Endodermal cell (in vitro differentiated cells): Measurements from ENCODE around the gene KIN. TPM values are rescaled to one million over a fixed set of nuclear protein-coding genes. Genes with fewer than 3 reads are reported as not detected.

ENCODE experiments used
- DNase-seq: peaks from one replicate; pipeline ENCODE4 v3.0.0-alpha.2; 2017
- H3K27ac ChIP-seq: 2 replicates; pipeline ENCODE4 v1.5.1; 2013; ENCODE audit warnings: mild to moderate bottlenecking, low read depth, low read length, moderate library complexity
- H3K27me3 ChIP-seq: 2 replicates; pipeline ENCODE4 v1.6.1; 2013; ENCODE audit warnings: mild to moderate bottlenecking, low read length, moderate library complexity; ENCODE audit not compliant: insufficient read depth, control insufficient read depth, poor library complexity, severe bottlenecking
- H3K36me3 ChIP-seq: 2 replicates; pipeline ENCODE4 v1.7.0; 2013; ENCODE audit warnings: mild to moderate bottlenecking, low read length, moderate library complexity; ENCODE audit not compliant: control insufficient read depth, insufficient read depth
- H3K4me1 ChIP-seq: one replicate; pipeline ENCODE4 v1.7.0; 2013; ENCODE audit warnings: low read length; ENCODE audit not compliant: control insufficient read depth, insufficient read depth
- H3K4me3 ChIP-seq: 2 replicates; pipeline ENCODE4 v1.5.1; 2013; ENCODE audit warnings: mild to moderate bottlenecking, low read length, moderate library complexity
- H3K9ac ChIP-seq: 2 replicates; pipeline ENCODE4 v1.6.1; 2013; ENCODE audit warnings: mild to moderate bottlenecking, low read length, moderate library complexity; ENCODE audit not compliant: poor library complexity, severe bottlenecking; ENCODE audit errors: extremely low read depth
- H3K9me3 ChIP-seq: 2 replicates; pipeline ENCODE4 v1.6.1; 2013; ENCODE audit warnings: mild to moderate bottlenecking, low read length, moderate library complexity; ENCODE audit not compliant: control insufficient read depth
- H3K27ac Mint-ChIP-seq: 2 replicates; pipeline ENCODE4 v1.8.0; 2020; ENCODE audit warnings: mixed read lengths
- H3K27me3 Mint-ChIP-seq: 2 replicates; pipeline ENCODE4 v1.8.0; 2021; ENCODE audit warnings: mild to moderate bottlenecking, mixed read lengths; ENCODE audit not compliant: insufficient read depth
- H3K36me3 Mint-ChIP-seq: 2 replicates; pipeline ENCODE4 v1.8.0; 2020; ENCODE audit warnings: low read depth, mixed read lengths
- H3K4me1 Mint-ChIP-seq: 2 replicates; pipeline ENCODE4 v1.8.0; 2020; ENCODE audit warnings: mixed read lengths
- H3K4me3 Mint-ChIP-seq: 2 replicates; pipeline ENCODE4 v1.8.0; 2020; ENCODE audit warnings: mild to moderate bottlenecking, moderate library complexity, mixed read lengths
- H3K9me3 Mint-ChIP-seq: 2 replicates; pipeline ENCODE4 v1.8.0; 2020; ENCODE audit warnings: mild to moderate bottlenecking, mixed read lengths
- WGBS, 2 experiments: methylation state at CpG; one replicate each; pipeline versions ENCODE4 v1.1.5 to v1.1.7; 2013; ENCODE audit warnings: missing lambda C conversion rate in 2 of 2, mixed read lengths in 1 of 2; ENCODE audit not compliant: insufficient coverage in 1 of 2, insufficient read length in 1 of 2; 5-methylcytosine and 5-hydroxymethylcytosine counted together
- total RNA-seq, 2 donors: library from RNA; stranded (reverse); fragmentation: NEBNext Ultra II Directional in 1 of 2; extraction: Animal tissue kit (Norgen Biotek cat#: 25700) in 1 of 2; gene quantifications; 2 replicates in 1 of 2; 3 replicates in 1 of 2; pipeline ENCODE4 v1.2.1, GENCODE V29; 2021
- TF ChIP-seq, protein P1 (sequence below): fragments of 200-600 bp; sonication (generic); conservative IDR thresholded peaks from 2 replicates; pipeline ENCODE4 v1.5.0; 2021; ENCODE audit warnings: antibody characterized with exemption, mild to moderate bottlenecking

The KIN gene
- total RNA-seq, 2 donors from 2014 or later: 17.9 TPM

DNA sequence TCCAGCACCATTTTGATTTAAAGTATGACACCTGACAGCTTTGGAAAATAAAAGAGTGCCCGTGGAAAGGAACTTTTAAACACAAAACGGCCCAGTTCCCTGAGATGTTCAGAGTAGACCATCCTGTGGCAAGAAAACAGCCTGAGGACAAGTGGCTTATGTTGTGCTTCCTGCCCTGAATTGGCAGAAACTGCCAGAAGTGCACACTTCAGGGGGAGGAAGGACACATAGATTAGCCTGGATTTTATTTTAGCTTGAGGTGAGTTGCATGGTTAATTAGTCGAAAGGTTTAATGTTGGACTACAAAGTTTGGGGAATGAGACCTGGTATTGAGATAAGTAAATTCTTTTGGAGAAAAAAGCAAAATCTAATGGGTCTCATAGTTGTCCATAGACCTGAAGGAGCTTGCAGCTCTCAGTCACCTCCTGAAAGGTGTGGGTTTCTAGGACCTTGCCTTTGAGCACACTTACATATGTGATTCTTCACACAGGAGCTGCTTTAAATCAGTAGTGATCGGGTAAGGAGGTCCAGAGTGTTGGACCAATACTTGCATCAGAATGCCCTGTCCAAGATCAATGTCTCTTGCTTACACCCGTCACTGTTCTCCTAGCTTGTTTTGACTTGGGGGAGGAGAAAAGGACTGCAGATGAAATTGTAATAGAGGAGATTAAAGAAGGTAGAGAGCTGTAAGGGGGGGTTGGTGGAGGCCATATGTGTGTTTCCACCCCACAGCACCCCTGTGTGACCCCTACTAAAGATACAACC lies 79.8 kb downstream of the KIN start:
- H3K9ac ChIP-seq: no peak overlapping the region
- no peaks in the 10 kb centered on the region for H3K36me3 Mint-ChIP-seq
- no peak overlapping the region for H3K27ac ChIP-seq
- 89 to 97% methylated on average over 4 to 5 of the region's 5 CpGs for WGBS, 2 experiments
- peaks cover 2% of the 10 kb centered on the region for H3K27me3 Mint-ChIP-seq
- H3K4me1 ChIP-seq: no peaks in the 10 kb centered on the region
- H3K27ac Mint-ChIP-seq: no peak overlapping the region
- no peaks in the 10 kb centered on the region for H3K9me3 Mint-ChIP-seq
- H3K4me3 Mint-ChIP-seq: no peak overlapping the region
- H3K4me3 ChIP-seq: no peak overlapping the region
- H3K36me3 ChIP-seq: no peaks in the 10 kb centered on the region
- TF ChIP-seq, protein P1, sequence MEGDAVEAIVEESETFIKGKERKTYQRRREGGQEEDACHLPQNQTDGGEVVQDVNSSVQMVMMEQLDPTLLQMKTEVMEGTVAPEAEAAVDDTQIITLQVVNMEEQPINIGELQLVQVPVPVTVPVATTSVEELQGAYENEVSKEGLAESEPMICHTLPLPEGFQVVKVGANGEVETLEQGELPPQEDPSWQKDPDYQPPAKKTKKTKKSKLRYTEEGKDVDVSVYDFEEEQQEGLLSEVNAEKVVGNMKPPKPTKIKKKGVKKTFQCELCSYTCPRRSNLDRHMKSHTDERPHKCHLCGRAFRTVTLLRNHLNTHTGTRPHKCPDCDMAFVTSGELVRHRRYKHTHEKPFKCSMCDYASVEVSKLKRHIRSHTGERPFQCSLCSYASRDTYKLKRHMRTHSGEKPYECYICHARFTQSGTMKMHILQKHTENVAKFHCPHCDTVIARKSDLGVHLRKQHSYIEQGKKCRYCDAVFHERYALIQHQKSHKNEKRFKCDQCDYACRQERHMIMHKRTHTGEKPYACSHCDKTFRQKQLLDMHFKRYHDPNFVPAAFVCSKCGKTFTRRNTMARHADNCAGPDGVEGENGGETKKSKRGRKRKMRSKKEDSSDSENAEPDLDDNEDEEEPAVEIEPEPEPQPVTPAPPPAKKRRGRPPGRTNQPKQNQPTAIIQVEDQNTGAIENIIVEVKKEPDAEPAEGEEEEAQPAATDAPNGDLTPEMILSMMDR: no peak
- H3K4me1 Mint-ChIP-seq: no peaks in the 10 kb centered on the region
- no peak for DNase-seq
- H3K9me3 ChIP-seq: no peaks in the 10 kb centered on the region
- H3K27me3 ChIP-seq: no peaks in the 10 kb centered on the region

DNA sequence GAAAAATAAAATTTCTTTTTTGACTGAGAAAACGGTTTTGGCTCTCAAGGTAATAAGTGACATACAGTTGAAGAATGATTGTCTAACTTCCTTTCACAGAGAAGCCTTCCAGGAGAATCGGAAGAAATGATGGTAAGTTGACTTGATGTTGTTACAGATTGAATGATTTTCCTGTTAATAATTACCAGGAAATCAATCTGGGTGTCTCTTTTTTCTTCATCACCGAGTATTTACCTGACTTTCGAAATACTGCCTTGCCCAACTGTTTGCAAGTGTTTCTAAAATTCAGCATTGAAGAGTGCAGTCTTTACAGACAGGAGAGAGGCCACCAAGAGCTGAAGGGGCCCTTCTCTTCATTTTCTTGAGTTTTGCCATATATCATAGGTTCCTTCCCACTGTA lies 80.7 kb downstream of the KIN start:
- H3K27me3 ChIP-seq: no peaks in the 10 kb centered on the region
- 88% methylated on average over 4 of the region's 4 CpGs for WGBS, 2 experiments
- no peak overlapping the region for H3K27ac ChIP-seq

DNA sequence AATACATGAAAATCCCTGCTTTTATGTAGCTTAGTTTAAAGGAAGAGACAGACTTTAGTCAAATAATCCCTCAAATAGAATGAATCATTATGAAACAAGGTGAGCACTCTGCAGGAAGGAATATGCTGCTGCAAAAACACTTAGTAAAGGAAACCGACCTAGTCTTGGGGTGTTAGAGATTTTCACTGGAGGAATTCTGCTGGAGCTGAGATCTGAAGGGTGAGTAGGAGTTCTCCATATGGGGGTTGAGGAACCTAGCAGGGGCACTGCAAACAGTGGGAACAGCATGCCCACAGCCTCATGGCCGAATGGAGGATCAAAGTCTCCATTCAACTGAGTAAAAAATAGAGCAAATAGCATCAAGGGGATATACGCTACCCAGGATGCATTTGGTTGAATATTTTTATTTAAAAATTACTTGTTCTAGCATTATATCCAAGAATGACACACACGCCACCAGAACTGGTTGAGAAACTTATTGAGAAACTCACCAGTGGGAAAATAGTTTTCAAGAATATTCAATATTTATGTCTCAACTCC lies 81.2 kb downstream of the KIN start:
- Histone ChIP-seq H3K27ac (no peak overlapping the region), H3K9ac (no peak overlapping the region), H3K4me1 (no peaks in the 10 kb centered on the region), H3K36me3 (no peaks in the 10 kb centered on the region), H3K4me3 (no peak overlapping the region), H3K27me3 (no peaks in the 10 kb centered on the region), H3K9me3 (no peaks in the 10 kb centered on the region)
- Mint-ChIP-seq H3K4me3 (no peak overlapping the region), H3K27me3 (peaks cover 2% of the 10 kb centered on the region), H3K27ac (no peak overlapping the region), H3K4me1 (no peaks in the 10 kb centered on the region), H3K36me3 (no peaks in the 10 kb centered on the region), H3K9me3 (no peaks in the 10 kb centered on the region)
- DNase-seq: no peak
- TF ChIP-seq, protein P1: no peak
- WGBS, 2 experiments: 80 to 84% methylated on average over 1 to 4 of the region's 4 CpGs

More for the DNA sequence above, 80.7 kb downstream of the KIN start:
- no peaks in the 10 kb centered on the region for H3K36me3 Mint-ChIP-seq
- H3K9ac ChIP-seq: no peak overlapping the region
- no peaks in the 10 kb centered on the region for H3K9me3 Mint-ChIP-seq
- H3K4me3 Mint-ChIP-seq: no peak overlapping the region
- DNase-seq: no peak
- H3K27ac Mint-ChIP-seq: no peak overlapping the region
- H3K4me1 Mint-ChIP-seq: no peaks in the 10 kb centered on the region
- H3K27me3 Mint-ChIP-seq: peaks cover 2% of the 10 kb centered on the region
- no peaks in the 10 kb centered on the region for H3K4me1 ChIP-seq
- H3K36me3 ChIP-seq: no peaks in the 10 kb centered on the region
- TF ChIP-seq, protein P1: no peak
- H3K9me3 ChIP-seq: no peaks in the 10 kb centered on the region
- no peak overlapping the region for H3K4me3 ChIP-seq
